Measurements from ENCODE around the gene RNF214.

RNF214 gene

DNA sequence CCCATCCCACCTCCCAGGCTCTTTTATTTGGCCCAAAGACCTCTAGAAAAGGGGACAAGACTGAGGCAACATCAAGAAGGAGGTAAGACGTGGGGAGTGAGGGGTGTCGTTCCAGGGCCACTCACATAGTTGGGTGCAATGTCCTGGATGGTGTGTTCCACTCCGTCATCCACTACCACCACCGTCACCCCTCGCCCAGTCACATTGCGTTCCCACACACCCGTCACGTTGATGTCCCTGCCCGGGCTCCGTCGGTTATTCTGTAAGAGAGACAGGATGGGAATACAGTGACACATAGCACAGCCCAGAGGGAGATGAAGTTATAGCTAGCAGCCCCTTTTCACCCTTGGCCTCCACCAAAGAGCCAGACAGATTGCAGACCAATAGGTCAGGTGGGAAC is 4.4 kb upstream of the RNF214 start:
- Histone ChIP-seq H3K36me3 (ENCODE audit: insufficient read depth, low read length) (peaks cover 54% of the 10 kb centered on the region), H3K4me1 (ENCODE audit: insufficient read depth, low read length) (peaks cover 30% of the 10 kb centered on the region)

GRCh38 chr11:117229411-117229810 is 3.1 kb upstream of the RNF214 start:
- Histone ChIP-seq H3K9ac (ENCODE audit: low read length) (no peak overlapping the region), H3K4me3 (ENCODE audit: low read depth in 1 of 2, low read length in 2 of 2) (no peak overlapping the region), H3K4me1 (ENCODE audit: insufficient read depth, low read length) (peaks cover 25% of the 10 kb centered on the region), H3K27ac (ENCODE audit: low read depth, low read length) (no peak overlapping the region), H3K9me3 (ENCODE audit: low read length) (no peaks in the 10 kb centered on the region), H3K27me3 (ENCODE audit: control insufficient read depth in 1 of 2, insufficient read depth in 2 of 2, low read length in 2 of 2) (no peaks in the 10 kb centered on the region), H3K36me3 (ENCODE audit: insufficient read depth, low read length) (peaks cover 41% of the 10 kb centered on the region)

More for the DNA sequence above, 4.4 kb upstream of the RNF214 start:
- Histone ChIP-seq H3K4me3 (ENCODE audit: low read depth in 1 of 2, low read length in 2 of 2) (no peak overlapping the region), H3K27me3 (ENCODE audit: control insufficient read depth in 1 of 2, insufficient read depth in 2 of 2, low read length in 2 of 2) (no peaks in the 10 kb centered on the region), H3K27ac (ENCODE audit: low read depth, low read length) (no peak overlapping the region), H3K9me3 (ENCODE audit: low read length) (no peaks in the 10 kb centered on the region), H3K9ac (ENCODE audit: low read length) (no peak overlapping the region)

- Histone ChIP-seq H3K27me3 (ENCODE audit: control insufficient read depth in 1 of 2, insufficient read depth in 2 of 2, low read length in 2 of 2) (no peaks in the 10 kb centered on the region), H3K9me3 (ENCODE audit: low read length) (no peaks in the 10 kb centered on the region), H3K27ac (ENCODE audit: low read depth, low read length) (no peak overlapping the region), H3K4me1 (ENCODE audit: insufficient read depth, low read length) (peaks cover 21% of the 10 kb centered on the region), H3K4me3 (ENCODE audit: low read depth in 1 of 2, low read length in 2 of 2) (no peak overlapping the region), H3K9ac (ENCODE audit: low read length) (no peak overlapping the region), H3K36me3 (ENCODE audit: insufficient read depth, low read length) (peaks cover 39% of the 10 kb centered on the region)
These were observed 2.6 kb upstream of the RNF214 start for GRCh38 chr11:117229931-117230285.

DNA sequence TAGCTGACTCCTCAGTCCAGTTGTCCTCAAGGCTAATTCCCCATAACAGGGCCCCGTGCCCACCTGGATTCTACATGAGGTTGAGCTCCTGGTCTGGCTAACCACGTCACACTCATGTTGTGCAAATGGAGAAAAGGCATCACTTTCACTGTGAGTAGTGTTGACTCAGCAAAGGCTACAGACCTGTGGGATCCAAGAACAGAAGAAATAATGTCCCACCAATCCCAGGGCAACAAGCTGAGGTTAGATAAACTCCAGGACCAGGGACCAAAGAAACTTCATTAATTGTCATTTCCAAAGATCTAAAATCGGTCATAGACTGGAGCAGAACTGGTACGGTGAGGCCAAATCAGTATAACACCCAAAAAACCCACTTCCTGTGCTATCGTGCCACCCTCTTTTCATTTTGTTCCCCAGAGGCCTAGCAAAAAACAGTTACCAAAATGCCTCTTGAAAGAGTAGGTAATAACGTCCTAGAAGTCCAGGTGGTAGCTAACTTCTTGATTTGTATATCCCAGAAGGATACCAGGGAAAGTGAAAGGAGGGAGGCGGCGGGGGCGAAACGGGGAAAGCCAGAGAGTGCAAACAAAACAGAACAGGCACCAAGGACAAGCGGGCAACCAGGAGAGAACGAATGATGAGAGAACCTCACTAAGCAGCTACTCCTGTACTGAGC is 2.0 kb upstream of the RNF214 start:
- Histone ChIP-seq H3K9ac (ENCODE audit: low read length) (no peak overlapping the region), H3K4me1 (ENCODE audit: insufficient read depth, low read length) (peaks cover 21% of the 10 kb centered on the region), H3K27ac (ENCODE audit: low read depth, low read length) (no peak overlapping the region), H3K9me3 (ENCODE audit: low read length) (no peaks in the 10 kb centered on the region), H3K27me3 (ENCODE audit: control insufficient read depth in 1 of 2, insufficient read depth in 2 of 2, low read length in 2 of 2) (no peaks in the 10 kb centered on the region), H3K36me3 (ENCODE audit: insufficient read depth, low read length) (peaks cover 37% of the 10 kb centered on the region), H3K4me3 (ENCODE audit: low read depth in 1 of 2, low read length in 2 of 2) (peak overlapping the region in 1 of 2 donors; percentile 95)

DNA sequence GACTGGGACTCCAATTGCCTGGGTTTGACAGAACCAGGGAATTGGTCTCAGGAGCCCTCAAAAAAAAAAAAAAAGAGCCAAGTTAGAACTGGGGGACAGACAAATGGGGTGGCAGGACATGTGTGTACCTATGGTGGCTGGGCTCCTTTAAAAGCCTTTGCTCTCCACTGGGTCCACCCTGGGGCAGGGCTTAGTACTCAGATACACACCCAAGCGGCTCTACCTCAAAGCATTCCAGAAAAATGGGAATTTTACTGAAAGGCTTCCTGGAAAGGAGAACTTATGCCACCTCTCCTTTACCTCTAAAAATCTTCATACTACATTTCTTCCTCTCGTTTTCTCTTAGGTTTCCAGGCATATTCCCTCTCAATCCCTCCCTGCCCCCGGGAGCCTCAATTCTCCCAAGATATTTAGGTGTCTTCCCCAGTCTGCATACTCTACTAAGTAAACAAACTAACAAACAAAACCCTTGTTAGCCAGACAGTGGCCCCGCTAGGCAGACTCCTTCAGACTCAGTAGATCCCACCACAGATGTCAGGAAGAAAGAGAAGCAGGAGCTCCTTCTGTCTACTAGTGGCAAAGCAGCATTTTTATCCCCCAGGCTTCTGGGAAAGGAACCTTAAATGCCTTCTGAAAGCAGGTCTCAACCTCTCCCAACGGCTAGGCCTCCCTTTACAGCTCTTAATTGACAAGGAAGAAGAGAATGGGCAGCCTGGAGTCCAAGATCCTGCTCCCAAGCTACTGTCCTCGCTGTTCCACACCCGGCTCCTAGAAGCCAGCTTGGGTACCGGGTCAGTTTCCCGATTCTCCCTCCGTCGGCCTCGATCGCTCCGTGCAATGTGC is 1.3 kb upstream of the RNF214 start:
- Histone ChIP-seq H3K9ac (ENCODE audit: low read length) (peak overlapping the region; percentile 74), H3K27ac (ENCODE audit: low read depth, low read length) (peak overlapping the region; percentile 100), H3K4me1 (ENCODE audit: insufficient read depth, low read length) (peaks cover 21% of the 10 kb centered on the region), H3K36me3 (ENCODE audit: insufficient read depth, low read length) (peaks cover 33% of the 10 kb centered on the region), H3K27me3 (ENCODE audit: control insufficient read depth in 1 of 2, insufficient read depth in 2 of 2, low read length in 2 of 2) (no peaks in the 10 kb centered on the region), H3K4me3 (ENCODE audit: low read depth in 1 of 2, low read length in 2 of 2) (peak overlapping the region; percentile 91 to 95), H3K9me3 (ENCODE audit: low read length) (no peaks in the 10 kb centered on the region)

DNA sequence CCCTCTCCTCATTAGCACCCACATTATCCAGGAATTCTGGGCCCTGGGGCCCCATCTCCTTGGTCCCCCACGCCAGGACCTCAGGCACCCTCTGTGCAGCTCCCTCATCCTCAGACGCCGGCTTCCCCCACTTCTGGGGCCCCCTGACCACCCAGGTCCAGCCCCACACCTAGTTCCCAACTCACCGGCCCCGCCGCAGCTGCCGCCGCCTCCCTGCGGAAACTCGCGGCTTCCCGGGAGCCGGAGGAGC is 704 bp upstream of the RNF214 start, which contains the start of gene PCSK7:
Gene PCSK7 (minus strand): TSS at position 232 of the 250 bp plus-strand sequence. CDS start 2,229 bp downstream, outside the sequence.
- Histone ChIP-seq H3K36me3 (ENCODE audit: insufficient read depth, low read length) (peaks cover 30% of the 10 kb centered on the region), H3K9ac (ENCODE audit: low read length) (peak within 1 kb of the TSS; percentile 74), H3K4me1 (ENCODE audit: insufficient read depth, low read length) (peaks cover 21% of the 10 kb centered on the region), H3K27ac (ENCODE audit: low read depth, low read length) (peak within 1 kb of the TSS; percentile 100), H3K27me3 (ENCODE audit: control insufficient read depth in 1 of 2, insufficient read depth in 2 of 2, low read length in 2 of 2) (no peaks in the 10 kb centered on the region), H3K9me3 (ENCODE audit: low read length) (no peaks in the 10 kb centered on the region), H3K4me3 (ENCODE audit: low read depth in 1 of 2, low read length in 2 of 2) (peak within 1 kb of the TSS; percentile 91 to 95)

- Histone ChIP-seq H3K4me3 (ENCODE audit: low read depth in 1 of 2, low read length in 2 of 2) (peak overlapping the region; percentile 76 to 82), H3K27ac (ENCODE audit: low read depth, low read length) (peak overlapping the region; percentile 86), H3K4me1 (ENCODE audit: insufficient read depth, low read length) (peaks cover 21% of the 10 kb centered on the region), H3K9ac (ENCODE audit: low read length) (peak overlapping the region; percentile 56), H3K36me3 (ENCODE audit: insufficient read depth, low read length) (peaks cover 20% of the 10 kb centered on the region), H3K9me3 (ENCODE audit: low read length) (no peaks in the 10 kb centered on the region), H3K27me3 (ENCODE audit: control insufficient read depth in 1 of 2, insufficient read depth in 2 of 2, low read length in 2 of 2) (no peaks in the 10 kb centered on the region)
These were observed 489 bp downstream of the RNF214 start for GRCh38 chr11:117232911-117233409.

GRCh38 chr11:117238221-117238620 is 5.8 kb downstream of the RNF214 start:
- Histone ChIP-seq H3K9me3 (ENCODE audit: low read length) (no peaks in the 10 kb centered on the region), H3K27me3 (ENCODE audit: control insufficient read depth in 1 of 2, insufficient read depth in 2 of 2, low read length in 2 of 2) (no peaks in the 10 kb centered on the region), H3K9ac (ENCODE audit: low read length) (no peak overlapping the region), H3K27ac (ENCODE audit: low read depth, low read length) (no peak overlapping the region), H3K4me1 (ENCODE audit: insufficient read depth, low read length) (peaks cover 7% of the 10 kb centered on the region), H3K4me3 (ENCODE audit: low read depth in 1 of 2, low read length in 2 of 2) (no peak overlapping the region), H3K36me3 (ENCODE audit: insufficient read depth, low read length) (peaks cover 17% of the 10 kb centered on the region)

GRCh38 chr11:117239295-117239694 is 6.8 kb downstream of the RNF214 start:
- H3K27me3 ChIP-seq (ENCODE audit: control insufficient read depth in 1 of 2, insufficient read depth in 2 of 2, low read length in 2 of 2) = no peaks in the 10 kb centered on the region
- peaks cover 25% of the 10 kb centered on the region for H3K36me3 ChIP-seq (ENCODE audit: insufficient read depth, low read length)
- H3K9me3 ChIP-seq (ENCODE audit: low read length) = no peaks in the 10 kb centered on the region
- peaks cover 1% of the 10 kb centered on the region for H3K4me1 ChIP-seq (ENCODE audit: insufficient read depth, low read length)
- H3K27ac ChIP-seq (ENCODE audit: low read depth, low read length) = no peak overlapping the region
- H3K4me3 ChIP-seq (ENCODE audit: low read depth in 1 of 2, low read length in 2 of 2) = no peak overlapping the region
- no peak overlapping the region for H3K9ac ChIP-seq (ENCODE audit: low read length)

DNA sequence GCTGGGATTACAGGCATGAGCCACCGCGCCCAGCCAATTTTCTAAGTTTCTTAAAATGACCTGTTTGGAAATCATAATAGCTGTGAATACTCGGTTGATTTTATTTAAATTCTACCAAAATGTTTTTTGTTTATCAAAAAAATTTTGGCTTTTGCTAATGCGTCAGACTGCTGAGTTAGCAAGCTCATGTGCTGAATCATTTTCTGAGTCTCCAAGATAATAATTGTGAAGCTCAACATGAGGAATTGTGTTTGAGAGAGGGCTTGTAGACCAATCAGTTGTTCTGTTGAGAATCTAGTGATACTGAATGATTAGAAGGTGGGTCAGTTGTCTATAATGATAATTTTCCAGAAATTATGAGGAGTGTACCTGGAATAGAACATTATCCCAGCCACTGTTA is 15.9 kb downstream of the RNF214 start:
- H3K27me3 ChIP-seq (ENCODE audit: control insufficient read depth in 1 of 2, insufficient read depth in 2 of 2, low read length in 2 of 2) = no peaks in the 10 kb centered on the region
- H3K36me3 ChIP-seq (ENCODE audit: insufficient read depth, low read length) = peaks cover 43% of the 10 kb centered on the region
- H3K9ac ChIP-seq (ENCODE audit: low read length) = no peak overlapping the region

DNA sequence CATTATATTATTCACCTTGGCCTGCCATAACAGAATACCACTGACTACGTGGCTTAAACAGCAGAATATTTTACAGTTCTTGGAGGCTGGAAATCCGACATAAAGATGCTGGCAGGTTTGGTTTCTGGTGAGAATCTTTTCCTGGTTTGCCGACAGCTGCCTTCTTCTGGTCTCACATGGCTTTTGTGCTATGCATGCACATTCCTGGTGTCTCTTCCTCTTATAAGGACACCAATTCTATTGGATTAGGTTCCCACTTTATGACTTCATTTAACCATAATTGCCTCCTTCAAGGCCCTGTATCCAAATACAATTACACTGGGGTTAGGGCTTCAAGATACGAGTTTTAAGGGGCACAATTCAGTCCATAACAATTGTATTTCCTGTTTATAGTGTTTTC is 17.1 kb downstream of the RNF214 start:
- Histone ChIP-seq H3K27me3 (ENCODE audit: control insufficient read depth in 1 of 2, insufficient read depth in 2 of 2, low read length in 2 of 2) (no peaks in the 10 kb centered on the region), H3K4me1 (ENCODE audit: insufficient read depth, low read length) (no peaks in the 10 kb centered on the region), H3K4me3 (ENCODE audit: low read depth in 1 of 2, low read length in 2 of 2) (no peak overlapping the region), H3K9ac (ENCODE audit: low read length) (no peak overlapping the region), H3K36me3 (ENCODE audit: insufficient read depth, low read length) (peaks cover 34% of the 10 kb centered on the region), H3K9me3 (ENCODE audit: low read length) (no peaks in the 10 kb centered on the region), H3K27ac (ENCODE audit: low read depth, low read length) (no peak overlapping the region)

More for the DNA sequence above, 15.9 kb downstream of the RNF214 start:
- no peak overlapping the region for H3K27ac ChIP-seq (ENCODE audit: low read depth, low read length)
- no peaks in the 10 kb centered on the region for H3K4me1 ChIP-seq (ENCODE audit: insufficient read depth, low read length)
- H3K4me3 ChIP-seq (ENCODE audit: low read depth in 1 of 2, low read length in 2 of 2) = no peak overlapping the region
- H3K9me3 ChIP-seq (ENCODE audit: low read length) = no peaks in the 10 kb centered on the region
